ENCODE results near the gene ITPR2. TPM values are rescaled to one million over a fixed set of nuclear protein-coding genes. Genes with fewer than 3 reads are reported as not detected.
"Not testable (repeated sequence)": the region's sequence is repeated elsewhere in the genome, so short reads cannot be mapped to it uniquely, and the experiment has no call there.

Gene ITPR2
- total RNA-seq, 1 donor from 2014 or later: 64.0 TPM

- H3K9me3 ChIP-seq: no peaks in the 10 kb centered on the region
- H3K36me3 ChIP-seq: no peaks in the 10 kb centered on the region
- TF ChIP-seq CTCF (IDR thresholded peaks at IDR 0.05): no peak
- DNase-seq (no peak), ATAC-seq (no peak)
- H3K4me1 ChIP-seq: peaks cover 6% of the 10 kb centered on the region
- no peak overlapping the region for H3K27ac ChIP-seq
- intact Hi-C loops (cut with DNase I): no loop called here
- no peak overlapping the region for H3K4me3 ChIP-seq
- H3K27me3 ChIP-seq (ENCODE audit: low read depth): no peaks in the 10 kb centered on the region
Observed at GRCh38 chr12:26323673-26324072, 509.3 kb downstream of the ITPR2 start.

- H3K27me3 ChIP-seq (ENCODE audit: low read depth): no peaks in the 10 kb centered on the region
- no peak overlapping the region for H3K27ac ChIP-seq
- H3K4me1 ChIP-seq: no peaks in the 10 kb centered on the region
- H3K36me3 ChIP-seq: no peaks in the 10 kb centered on the region
- no peak for TF ChIP-seq CTCF (IDR thresholded peaks at IDR 0.05)
- no peaks in the 10 kb centered on the region for H3K9me3 ChIP-seq
- ATAC-seq (peak in 1 of 2 donors; percentile 75), DNase-seq (peak; percentile 46)
- H3K4me3 ChIP-seq: no peak overlapping the region
- intact Hi-C loops (cut with DNase I): no loop called here
Observed at GRCh38 chr12:26319511-26319910, 513.5 kb downstream of the ITPR2 start.

GRCh38 chr12:26318661-26319068, 514.3 kb downstream of the ITPR2 start:
- DNase-seq: peak; percentile 62
- no peaks in the 10 kb centered on the region for H3K27me3 ChIP-seq (ENCODE audit: low read depth)
- no peak overlapping the region for H3K27ac ChIP-seq
- intact Hi-C loops (cut with DNase I): no loop called here
- H3K36me3 ChIP-seq: no peaks in the 10 kb centered on the region
- no peaks in the 10 kb centered on the region for H3K9me3 ChIP-seq
- TF ChIP-seq CTCF (IDR thresholded peaks at IDR 0.05): no peak
- H3K4me1 ChIP-seq: no peaks in the 10 kb centered on the region
- H3K4me3 ChIP-seq: no peak overlapping the region
- ATAC-seq: peak; percentile 69 to 77

GRCh38 chr12:26317942-26318575, 514.9 kb downstream of the ITPR2 start:
- intact Hi-C loops (cut with DNase I): no loop called here
- TF ChIP-seq CTCF (IDR thresholded peaks at IDR 0.05): no peak
- Histone ChIP-seq H3K4me3 (no peak overlapping the region), H3K9me3 (no peaks in the 10 kb centered on the region), H3K36me3 (no peaks in the 10 kb centered on the region), H3K27ac (no peak overlapping the region), H3K27me3 (ENCODE audit: low read depth) (no peaks in the 10 kb centered on the region), H3K4me1 (no peaks in the 10 kb centered on the region)
- DNase-seq: no peak
- ATAC-seq: peak in 1 of 2 donors; percentile 19

- DNase-seq; H3K27ac ChIP-seq; H3K4me1 ChIP-seq; H3K36me3 ChIP-seq; H3K27me3 ChIP-seq (ENCODE audit: low read depth); ATAC-seq; H3K4me3 ChIP-seq; H3K9me3 ChIP-seq; intact Hi-C loops (cut with DNase I): not testable (repeated sequence)
Observed at GRCh38 chr12:26314103-26314502, 518.9 kb downstream of the ITPR2 start.

GRCh38 chr12:26310489-26310888, 522.5 kb downstream of the ITPR2 start:
- H3K4me3 ChIP-seq; intact Hi-C loops (cut with DNase I); ATAC-seq; H3K27me3 ChIP-seq (ENCODE audit: low read depth); H3K9me3 ChIP-seq; H3K36me3 ChIP-seq; DNase-seq; H3K4me1 ChIP-seq; H3K27ac ChIP-seq: not testable (repeated sequence)
